Peyer's patch (tissue), 4 donors: ENCODE results near the gene CDON.

Source experiments
- POLR2A ChIP-seq, 2 donors: fragments of 450-650 bp; IDR thresholded peaks; one replicate each; pipeline ENCODE4 v1.5.1; 2017; ENCODE audit warnings: antibody characterized with exemption in 2 of 2, mild to moderate bottlenecking in 2 of 2, moderate library complexity in 2 of 2
- TF ChIP-seq, protein P1 (sequence below), 6 experiments: fragments of 450-650 bp in 4 of 6; fragments of 200-600 bp in 2 of 6; sonication (generic) in 1 of 6; IDR thresholded peaks; one replicate each; pipeline ENCODE4 v1.5.1; 2017 to 2019; ENCODE audit warnings: antibody characterized with exemption in 6 of 6, mild to moderate bottlenecking in 3 of 6, moderate library complexity in 1 of 6

DNA sequence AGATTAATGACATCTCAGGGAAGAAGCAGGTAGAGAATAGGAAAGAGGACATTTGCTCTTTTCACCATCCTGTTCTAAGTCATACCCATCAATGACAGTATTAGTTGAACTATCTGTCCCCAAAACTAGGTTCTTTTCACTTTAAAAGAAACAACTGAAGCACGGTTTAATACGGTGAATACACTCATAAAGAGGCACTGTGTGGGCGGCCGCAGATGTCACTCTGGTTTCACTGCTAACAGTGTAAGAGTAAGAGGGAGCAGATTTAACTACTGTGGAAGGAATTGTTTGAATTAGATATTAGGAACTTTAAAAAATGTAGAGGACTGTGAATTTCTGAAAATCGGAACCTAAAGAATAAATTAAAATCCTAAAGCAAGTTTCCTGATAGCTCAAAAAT lies 67.4 kb downstream of the CDON start:
- TF ChIP-seq, protein P1, sequence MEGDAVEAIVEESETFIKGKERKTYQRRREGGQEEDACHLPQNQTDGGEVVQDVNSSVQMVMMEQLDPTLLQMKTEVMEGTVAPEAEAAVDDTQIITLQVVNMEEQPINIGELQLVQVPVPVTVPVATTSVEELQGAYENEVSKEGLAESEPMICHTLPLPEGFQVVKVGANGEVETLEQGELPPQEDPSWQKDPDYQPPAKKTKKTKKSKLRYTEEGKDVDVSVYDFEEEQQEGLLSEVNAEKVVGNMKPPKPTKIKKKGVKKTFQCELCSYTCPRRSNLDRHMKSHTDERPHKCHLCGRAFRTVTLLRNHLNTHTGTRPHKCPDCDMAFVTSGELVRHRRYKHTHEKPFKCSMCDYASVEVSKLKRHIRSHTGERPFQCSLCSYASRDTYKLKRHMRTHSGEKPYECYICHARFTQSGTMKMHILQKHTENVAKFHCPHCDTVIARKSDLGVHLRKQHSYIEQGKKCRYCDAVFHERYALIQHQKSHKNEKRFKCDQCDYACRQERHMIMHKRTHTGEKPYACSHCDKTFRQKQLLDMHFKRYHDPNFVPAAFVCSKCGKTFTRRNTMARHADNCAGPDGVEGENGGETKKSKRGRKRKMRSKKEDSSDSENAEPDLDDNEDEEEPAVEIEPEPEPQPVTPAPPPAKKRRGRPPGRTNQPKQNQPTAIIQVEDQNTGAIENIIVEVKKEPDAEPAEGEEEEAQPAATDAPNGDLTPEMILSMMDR (IDR thresholded peaks at IDR 0.05) = no peak
- no peak for TF ChIP-seq POLR2A (IDR thresholded peaks at IDR 0.05)
